ENCODE results near the gene COL26A1.

The COL26A1 gene

DNA sequence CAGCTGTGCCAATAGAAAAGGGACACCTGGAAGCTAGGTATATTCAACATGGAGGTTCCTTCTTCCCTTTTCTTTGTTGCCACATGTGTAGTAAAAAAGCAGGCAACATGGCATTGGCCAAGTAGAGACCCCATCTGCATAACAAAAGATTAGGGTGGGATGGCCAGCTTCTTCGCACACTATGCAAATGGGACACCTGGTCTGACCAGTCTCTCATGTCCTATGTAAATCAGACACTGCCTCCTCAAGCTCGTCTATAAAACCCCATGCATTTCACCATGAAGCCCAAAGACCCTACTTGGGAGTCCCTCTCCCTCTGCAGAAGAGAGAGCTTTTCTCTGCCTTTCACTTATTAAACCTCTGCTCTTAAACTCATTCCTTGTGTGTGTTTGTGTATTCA, 212.5 kb downstream of the COL26A1 start:
- DNase-seq (ENCODE audit: low spot score) = no peak

DNA sequence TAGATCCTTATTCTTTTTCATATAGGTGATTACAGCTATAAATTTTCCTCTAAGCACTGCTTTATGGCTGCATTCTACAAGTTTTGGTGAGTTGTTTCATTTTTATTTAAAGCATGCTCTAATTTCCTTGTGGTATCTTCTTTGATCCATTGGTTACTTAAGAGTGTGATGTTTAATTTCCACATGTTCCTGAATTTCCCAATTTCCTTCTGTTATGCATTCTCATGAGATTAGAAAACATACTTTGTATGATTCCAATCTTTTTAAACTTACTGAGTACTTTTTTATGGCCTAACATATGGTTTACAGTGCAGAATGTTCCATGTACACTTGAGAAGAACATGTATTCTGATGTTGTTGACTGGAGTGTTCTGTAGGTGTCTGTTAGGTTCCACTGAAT, 213.0 kb downstream of the COL26A1 start:
- no peak for DNase-seq (ENCODE audit: low spot score)

DNA sequence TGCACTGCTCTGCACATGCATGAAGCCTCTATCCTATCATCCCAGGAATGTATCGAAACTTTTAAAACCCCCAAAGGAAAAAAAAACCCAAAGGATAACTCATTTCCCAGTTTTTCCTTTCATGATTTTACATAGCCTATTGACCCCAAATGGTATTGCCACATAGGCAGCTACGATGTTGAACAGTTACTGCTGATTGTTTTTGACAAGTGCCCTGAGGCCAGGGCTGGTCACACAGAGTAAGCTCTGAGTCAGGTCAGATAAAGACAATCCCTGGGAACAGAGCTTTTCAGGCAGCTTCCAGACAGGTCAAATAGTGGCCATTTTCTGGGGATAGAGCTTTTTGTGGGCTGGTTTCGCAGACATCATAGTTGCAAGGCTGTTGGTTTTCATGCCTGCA, 214.3 kb downstream of the COL26A1 start:
- no peak for DNase-seq (ENCODE audit: low spot score)

DNA sequence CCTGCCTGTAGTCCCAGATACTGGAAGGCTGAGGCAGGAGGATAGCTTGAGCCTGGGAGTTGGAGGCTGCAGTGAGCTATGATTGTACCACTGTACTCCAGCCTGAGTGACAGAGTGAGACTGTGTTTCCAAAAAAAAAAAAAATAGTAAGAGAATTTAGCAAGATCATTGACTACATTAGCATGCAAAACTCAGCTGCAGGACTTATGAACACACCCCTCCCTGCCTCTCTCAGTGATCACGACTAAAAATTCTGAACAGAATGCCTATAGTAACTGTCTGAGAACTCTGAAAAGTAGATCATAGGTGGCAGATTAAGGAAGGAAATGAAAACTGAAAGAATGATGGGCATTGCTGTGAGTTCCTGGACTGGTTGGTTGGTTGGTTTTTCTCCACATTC, 215.9 kb downstream of the COL26A1 start:
- DNase-seq (ENCODE audit: low spot score) = no peak

DNA sequence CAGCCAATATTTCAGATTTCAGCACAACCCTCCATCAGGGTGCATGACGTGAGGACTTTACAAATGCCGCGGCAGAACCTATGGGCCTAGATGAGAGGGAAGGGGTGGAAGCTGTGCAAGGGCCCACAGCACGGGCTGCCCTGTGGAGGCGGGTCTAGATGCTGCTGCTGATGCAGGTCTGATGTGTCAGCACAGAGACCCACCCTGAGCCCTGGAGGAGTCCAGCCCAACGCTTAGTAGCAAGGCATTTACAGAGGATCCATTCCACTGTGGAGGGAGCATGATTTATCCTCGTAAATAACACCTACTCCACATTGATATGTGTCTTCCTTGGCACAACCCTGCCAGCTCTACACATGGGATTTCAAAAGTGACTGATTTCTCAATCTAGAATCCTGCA, 217.9 kb downstream of the COL26A1 start:
- no peak for DNase-seq (ENCODE audit: low spot score)

DNA sequence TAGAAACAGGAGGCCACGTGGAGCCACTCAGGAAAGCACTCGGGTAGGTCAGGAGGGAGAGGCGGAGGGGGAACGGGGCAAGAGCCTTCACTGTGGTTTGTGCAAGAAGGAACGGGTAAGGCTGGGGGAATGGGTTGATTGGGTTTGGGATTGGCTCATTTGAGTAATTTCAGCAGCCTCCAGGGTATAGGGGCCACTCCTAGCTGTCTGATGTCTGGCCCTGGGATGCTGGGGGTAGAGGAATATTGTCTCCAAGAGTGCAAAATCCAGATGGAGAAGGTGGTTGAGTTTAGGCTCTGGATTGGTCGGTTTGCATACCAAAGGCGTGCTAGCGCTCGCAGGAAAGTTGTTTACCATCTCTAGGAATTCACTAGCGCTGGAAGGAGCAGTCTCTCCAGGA, 219.2 kb downstream of the COL26A1 start:
- no peak for DNase-seq (ENCODE audit: low spot score)

DNA sequence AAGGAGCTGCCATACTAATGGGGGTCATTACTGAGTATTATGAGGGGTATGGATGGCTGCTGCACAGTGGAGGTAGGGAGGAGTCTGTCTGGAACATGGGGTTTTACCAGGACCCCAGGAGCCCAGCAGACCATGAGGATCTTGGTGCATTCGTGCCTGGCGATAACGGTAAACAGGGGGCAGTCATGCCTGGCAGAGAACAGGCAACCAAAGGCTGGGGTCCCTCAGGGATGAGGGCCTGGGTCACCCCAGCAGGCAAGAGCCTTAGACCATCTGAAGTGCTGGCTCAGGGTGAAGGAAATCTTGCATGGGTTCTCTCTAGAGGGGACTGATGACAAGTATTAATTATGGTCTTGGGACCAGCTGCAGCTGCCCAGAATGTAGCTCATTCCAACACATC, 220.3 kb downstream of the COL26A1 start:
- DNase-seq (ENCODE audit: low spot score) = no peak

DNA sequence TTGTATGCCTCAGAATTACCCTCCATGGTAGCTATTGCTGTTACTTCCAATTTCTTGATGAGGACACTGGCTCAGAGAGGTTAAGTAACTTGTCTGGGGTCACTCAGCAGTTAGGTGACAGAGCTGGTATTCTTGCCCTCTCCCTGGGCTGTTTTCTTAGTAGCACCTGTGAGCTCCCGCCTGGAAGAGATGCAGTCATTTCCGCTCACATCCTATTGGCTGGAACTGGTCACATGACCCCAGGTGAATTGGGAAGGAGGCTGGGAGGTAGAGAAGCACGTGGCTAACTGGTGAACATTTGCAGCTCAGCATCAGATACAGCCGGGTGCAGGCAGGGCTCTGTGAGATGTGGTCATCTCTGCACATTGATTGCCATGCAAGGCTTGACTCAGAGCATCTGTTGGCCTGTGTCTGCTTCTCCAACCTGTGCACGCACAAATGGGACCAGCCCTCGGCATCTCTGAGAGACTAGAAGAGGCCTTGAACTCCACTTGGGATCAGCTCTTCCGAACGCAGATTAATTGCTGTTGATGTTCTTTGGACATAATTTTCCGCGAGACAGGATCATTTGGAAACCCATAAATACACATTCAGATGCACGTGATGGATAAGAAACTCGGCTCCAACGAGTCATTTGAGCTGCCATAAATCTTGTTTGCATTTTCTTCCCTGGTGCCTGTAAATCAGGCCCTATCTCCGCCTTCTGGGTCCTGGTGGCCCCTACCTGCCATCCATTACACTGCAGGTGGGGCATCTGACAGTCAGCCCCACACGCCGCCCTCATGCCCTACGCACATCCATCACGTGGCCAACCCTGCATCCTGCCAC, 223.6 kb downstream of the COL26A1 start:
- DNase-seq (ENCODE audit: low spot score) = no peak

DNA sequence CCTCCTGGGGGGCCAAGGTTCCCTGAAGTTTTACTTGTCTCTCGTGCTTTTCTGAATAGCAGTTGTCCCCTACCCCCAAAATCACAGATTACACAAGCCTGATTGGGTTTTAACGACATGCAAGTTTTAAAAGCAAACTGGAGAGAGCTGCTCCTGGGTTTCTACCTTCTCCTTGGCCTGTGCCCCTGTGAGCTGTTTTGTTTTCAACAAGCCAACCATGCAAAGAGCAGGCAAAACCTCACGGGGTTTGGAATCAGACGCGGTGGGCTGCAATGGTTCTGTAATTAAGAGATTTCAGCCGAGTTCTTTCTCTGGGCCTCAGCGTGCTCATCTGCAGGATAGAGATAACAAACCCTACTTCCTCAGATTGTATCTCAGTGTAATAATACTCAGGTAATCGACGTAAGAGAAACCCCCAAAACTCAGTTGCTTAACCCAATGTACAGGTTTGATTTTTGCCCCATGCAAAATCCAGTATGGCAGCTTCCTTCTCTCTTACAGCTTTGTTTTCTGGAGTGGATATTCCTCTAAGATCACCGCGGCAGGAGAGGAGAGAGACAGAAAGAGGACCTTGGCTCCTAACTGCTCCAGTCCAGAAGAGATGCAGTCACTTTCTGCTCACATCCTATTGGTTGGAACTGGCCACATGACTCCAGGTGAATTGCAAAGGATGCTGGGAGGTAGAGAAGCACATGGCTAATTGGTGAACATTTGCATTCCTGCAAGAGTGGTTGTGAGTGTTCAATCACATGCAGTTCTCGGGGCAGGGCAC, 224.4 kb downstream of the COL26A1 start:
- DNase-seq (ENCODE audit: low spot score) = no peak

DNA sequence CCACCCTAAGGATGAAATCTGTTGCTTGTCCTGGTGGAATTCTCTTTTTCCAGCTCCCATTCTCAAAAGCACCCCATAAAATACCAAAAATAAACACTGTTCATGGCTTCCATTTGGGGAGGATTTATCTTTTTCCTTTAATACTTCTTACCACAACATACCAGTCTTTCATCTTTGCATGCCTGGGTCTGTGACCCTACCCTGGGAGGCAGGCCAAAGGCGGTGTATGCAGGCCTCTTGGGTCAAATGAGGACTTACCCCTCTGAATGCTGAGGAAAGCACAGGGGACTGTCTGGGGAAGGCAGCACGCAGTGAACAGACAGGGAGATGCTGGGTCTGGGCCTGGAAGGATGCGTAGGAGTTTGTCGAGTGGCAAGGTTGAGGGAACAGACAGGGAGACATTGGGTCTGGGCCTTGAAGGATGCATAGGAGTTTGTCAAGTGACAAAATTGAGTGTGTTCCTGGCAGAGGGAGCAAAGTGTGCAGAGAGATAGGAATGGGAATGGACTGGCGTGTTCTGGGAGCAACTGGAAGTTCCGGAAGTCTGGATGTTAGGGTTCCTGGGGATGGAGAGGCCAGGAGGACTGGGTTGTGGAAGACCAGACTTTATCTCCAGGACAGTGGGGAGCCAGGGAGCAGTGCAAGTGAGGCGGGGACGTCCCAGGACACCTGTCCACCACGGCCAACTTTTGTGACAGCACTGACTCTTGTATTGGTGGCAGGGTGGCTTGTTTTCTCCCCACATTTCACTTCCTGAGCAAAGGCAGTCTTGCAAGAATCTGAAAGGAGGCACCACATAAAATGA, 225.7 kb downstream of the COL26A1 start:
- DNase-seq (ENCODE audit: low spot score) = no peak

DNA sequence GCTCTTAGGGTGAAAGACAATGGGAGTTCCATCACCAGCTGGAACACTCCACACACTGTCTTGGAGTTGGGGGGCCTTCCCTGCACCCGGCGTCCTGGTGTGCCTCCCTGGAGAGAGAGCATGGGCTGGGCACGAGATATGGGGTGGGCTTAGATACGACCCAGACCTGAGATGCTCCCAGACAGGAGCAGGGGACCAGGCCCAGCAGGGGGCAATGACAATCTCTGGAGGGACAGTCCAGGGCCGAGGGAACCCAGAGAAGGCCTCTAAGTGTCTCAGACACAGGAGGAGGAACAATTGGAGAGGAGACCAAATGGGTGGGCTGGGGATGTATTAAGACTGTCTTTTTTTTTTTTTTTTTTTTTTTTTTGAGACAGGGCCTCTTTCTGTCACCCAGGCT, 226.4 kb downstream of the COL26A1 start:
- DNase-seq (ENCODE audit: low spot score) = no peak

DNA sequence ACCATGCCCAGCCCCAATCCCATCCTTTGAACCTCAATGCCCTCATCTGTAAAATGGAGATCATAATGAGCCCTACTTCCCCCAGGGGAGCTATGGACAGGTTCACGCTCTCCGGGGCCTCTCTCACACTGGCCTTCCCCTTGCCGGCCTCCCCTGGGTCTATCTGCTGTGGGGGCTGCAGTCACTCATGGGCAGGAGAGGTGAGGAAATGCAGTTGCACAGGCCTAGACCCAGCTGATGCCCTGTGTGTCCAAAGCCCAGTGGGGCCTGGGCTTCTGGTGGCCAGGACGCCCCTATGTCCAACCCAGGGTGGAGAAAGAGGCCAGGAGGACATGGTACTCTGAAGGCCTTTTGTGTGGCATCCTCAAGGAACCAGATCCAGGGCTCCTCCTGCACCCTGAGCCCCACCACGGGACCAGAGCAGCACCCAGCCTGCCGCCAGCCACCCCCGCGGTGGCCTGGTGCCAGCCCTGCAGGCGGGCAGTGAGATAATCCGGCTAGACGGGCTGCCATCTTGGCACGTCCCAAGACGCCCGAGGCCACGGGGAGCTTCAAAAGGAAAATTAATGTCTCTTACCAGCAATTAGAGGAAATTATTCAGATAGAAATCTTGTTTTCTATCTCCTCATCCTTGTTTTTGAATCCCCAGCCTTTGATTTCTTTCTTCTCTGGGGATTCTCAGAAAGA, 227.4 kb downstream of the COL26A1 start:
- no peak for DNase-seq (ENCODE audit: low spot score)

DNA sequence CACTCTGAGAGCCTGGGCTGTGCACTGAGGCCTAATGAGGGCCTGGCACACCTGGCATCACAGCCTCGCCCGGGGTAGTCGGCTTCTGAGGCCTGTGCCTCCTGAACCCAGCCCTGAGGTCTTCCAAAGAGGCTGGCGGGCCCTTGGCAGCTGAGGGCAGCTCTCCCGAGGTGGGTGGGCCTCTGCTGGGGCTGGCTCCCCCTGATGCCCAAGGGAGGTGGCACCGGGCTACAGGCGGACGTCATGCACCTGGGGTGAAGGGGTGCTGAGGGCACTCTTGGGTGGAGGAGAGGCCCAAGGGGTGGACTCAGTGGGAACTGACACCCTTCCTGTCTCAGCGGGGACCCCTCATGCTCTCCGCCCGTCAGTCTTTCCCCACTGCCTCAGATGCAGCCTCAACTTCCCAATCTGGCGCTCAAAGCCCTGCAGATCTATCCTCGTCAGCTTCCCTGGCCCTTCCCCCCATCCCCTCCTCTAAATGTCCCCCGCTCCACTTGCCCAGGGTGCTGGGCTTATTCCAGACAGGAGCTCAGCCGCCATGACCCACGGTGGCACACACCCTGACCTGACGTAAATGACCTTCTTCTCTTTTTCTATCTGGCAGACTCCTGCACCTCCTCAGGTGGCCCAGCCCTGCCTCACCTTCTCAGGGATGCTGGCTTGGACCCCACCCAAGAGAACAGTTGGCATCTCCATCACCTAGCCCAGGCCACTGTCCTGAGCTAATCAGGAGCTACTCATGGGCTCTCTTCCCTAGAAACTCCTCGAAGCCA, 228.2 kb downstream of the COL26A1 start:
- DNase-seq (ENCODE audit: low spot score) = no peak

DNA sequence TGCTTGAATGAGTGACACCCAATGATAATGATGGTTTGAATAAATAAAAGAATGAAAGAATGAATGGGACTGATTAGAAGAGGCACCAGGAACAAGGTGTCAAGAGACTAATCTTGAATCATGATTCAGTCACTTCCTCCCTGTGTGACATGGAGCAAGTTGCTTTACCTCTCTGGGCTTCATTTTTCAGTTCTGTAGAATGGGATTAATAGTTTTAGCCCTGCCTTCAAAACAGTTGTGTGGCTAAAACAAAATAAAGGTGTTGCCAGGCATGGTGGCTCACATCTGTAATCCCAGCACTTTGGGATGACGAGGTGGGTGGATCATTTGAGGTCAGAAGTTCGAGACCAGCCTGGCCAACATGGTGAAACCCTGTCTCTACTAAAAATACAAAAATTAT, 228.8 kb downstream of the COL26A1 start:
- no peak for DNase-seq (ENCODE audit: low spot score)

DNA sequence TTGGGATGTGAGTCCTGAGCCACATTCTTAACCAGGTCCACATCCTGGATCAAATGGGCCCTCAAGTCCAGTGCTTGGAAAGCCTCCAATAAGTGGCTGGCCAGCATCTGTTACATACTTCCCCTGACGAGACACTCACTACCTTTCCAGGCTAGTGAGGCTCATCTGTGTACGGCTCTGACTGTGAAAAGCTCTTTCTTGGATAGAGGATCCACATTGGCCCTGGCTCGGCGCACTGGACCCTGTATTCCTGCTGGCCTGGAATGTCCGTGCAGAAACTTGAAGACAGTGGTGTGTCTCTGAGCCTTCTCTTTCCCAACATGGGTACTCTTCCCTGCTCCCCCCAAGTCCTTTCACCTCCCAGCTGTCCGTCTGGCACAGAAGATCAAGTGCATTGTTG, 230.9 kb downstream of the COL26A1 start:
- no peak for DNase-seq (ENCODE audit: low spot score)

DNA sequence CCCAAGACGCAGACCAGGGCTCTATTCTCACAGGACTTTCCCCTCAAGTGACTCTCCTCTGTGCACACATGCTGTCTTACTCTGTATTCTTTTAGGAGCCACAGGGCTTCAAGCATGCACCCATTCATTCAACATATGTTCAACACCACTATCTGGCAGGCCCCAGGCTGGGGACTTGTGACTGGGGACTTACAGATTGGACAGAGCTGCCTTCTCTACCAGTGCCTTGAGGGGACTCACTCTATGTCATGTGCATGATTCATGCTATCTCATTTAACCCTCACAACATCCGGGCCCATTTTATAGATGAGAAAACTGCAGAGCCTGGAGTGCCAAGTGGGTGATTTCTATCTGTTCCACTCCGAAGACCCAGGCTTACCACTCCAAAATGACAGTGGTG, 232.1 kb downstream of the COL26A1 start:
- no peak for DNase-seq (ENCODE audit: low spot score)

DNA sequence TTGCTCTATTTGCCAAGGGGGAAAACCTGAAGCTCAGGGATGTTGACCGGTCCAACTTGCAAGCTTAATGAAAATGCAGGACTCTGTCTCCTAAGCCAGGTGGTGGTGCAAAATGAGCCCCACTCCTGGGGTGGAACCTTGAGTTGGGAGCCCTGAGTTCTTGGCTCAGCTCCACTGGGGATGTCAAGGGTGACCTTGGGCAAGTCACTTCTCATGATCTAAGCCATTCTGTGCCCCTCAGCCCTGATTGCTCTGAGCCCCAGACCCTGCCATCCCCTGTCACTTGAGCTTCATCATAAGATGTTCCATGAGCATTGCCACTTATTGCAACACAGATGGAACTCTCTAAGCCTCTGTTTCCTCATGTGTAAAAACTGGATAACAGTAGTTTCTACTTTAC, 232.6 kb downstream of the COL26A1 start:
- no peak for DNase-seq (ENCODE audit: low spot score)

DNA sequence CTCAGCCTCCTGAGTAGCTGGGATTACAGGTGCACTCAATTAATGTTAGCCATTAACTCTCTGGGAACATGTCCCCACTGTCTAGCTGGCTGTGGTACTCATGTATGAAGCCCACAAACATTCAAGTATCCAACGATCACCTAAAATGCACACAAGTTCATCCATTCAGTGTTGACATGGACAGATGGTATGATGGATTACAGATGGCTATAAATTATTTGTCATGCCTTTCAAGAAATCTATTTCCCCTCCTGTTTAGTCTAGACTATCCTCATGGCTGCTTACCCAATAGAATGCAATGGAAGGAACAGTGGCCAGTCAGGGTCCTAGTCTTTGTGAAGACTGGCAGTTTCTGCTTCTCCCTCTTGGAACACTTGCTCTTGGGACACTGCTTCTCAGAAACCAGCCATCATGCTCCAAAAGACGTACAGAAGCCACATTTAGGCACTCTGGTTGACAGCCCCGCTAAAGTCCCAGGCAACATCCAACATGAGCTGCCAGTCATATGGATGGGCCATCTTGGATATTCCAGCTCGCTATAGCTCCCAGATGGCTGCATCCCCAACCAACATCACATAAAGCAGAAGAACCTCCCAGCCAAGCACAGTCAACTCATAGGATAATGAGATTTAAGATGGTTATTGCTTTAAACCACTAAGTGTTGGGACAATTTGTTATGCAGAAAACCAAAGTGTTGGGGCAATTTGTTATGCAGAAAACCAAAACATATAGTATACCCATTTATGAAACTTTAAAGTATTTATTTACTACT, 233.3 kb downstream of the COL26A1 start:
- no peak for DNase-seq (ENCODE audit: low spot score)

DNA sequence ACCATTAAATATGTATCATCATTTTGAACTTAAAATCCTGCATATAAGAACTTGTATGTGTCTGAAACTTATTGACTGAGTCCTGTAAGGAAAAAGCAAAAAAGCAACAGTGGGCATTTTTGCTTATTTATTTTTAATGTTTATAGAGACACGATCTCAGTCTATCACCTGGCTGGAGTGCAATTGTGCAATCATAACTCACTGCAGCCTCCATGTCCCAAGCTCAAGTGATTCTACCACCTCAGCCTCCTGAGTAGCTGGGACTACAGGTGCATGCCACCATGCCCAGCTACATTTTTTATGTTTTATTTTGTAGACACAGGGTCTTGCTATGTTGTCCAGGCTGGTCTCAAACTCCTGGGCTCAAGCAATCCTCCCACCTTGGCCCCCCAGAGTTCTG, 234.2 kb downstream of the COL26A1 start:
- no peak for DNase-seq (ENCODE audit: low spot score)

DNA sequence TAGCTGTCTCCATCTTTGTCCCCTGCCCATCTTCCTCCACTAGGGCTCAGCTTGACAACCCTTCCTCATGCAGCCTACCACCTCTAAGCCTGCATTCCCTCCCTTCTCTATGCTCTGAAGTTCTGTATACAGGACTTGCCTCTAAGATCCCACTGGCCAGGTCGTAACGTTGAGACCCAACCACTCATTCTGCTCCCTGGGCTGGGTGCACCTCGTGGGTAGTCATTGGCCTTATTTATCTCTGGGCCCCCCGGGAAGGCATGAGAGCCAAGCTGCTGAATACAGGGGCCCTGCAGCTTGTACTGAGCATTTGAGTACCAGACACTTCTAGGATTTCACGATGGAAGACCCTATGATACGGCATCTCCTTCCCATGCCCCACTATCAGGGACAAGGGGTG, 235.3 kb downstream of the COL26A1 start:
- no peak for DNase-seq (ENCODE audit: low spot score)

Data from hematopoietic multipotent progenitor cell treated with erythropoietin and hydrocortisone succinate and interleukin-3 and kit ligand, for 17 days (in vitro differentiated cells).